NCI-H1694 treated with DMSO at 0.1 percent for 48 hours (cell line): ENCODE measurements around the gene CDC42EP4.
"Not testable (repeated sequence)": the region's sequence is repeated elsewhere in the genome, so short reads cannot be mapped to it uniquely, and the experiment has no call there.

ENCODE experiments used
- DNase-seq: peaks from one replicate; lab custom pipeline; 2025; lab: John Stamatoyannopoulos, UW

Gene CDC42EP4

GRCh38 chr17:73279704-73280103, 32.1 kb downstream of the CDC42EP4 start:
- DNase-seq, result no peak

GRCh38 chr17:73278465-73279453, 33.0 kb downstream of the CDC42EP4 start:
- peak; percentile 91 for DNase-seq

GRCh38 chr17:73278049-73278464, 33.7 kb downstream of the CDC42EP4 start:
- DNase-seq, result no peak

- DNase-seq, result no peak
Measured at GRCh38 chr17:73274490-73274889, 37.3 kb downstream of the CDC42EP4 start.

DNA sequence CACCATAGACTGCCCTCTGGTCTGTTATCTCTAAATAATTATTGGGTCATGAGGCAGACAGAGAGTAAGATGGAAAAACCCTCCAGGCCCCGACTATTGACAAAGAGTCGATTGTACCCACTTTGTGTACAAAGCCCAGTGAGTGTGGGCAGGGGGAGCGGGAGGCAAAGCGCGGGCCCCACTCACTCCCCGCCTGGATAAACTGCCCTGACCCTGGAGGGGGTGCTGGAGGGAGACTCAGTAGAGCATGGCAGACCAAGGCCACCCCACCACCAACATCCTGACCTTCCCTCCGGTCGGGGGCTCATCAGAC, 38.9 kb downstream of the CDC42EP4 start:
- DNase-seq, result no peak

DNA sequence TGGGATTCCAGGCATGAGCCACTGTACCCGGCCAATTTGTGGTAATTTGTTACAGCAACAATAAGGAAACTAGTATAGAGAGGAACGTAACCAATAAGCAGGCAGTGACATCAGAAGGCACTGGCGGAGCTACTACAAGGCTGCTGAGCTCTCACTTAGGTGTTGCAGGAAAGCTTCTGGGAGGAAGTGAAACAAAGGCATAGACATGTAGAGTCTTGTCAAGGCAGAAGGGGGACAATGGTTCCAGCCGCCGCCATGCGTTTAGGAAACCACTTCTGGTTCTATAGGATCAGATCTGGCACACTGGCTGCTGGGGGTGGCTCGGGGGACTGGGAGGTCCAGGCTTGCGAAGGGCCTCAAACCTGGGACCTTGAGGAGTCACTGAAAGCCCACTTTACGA, 40.7 kb downstream of the CDC42EP4 start:
- no peak for DNase-seq

DNA sequence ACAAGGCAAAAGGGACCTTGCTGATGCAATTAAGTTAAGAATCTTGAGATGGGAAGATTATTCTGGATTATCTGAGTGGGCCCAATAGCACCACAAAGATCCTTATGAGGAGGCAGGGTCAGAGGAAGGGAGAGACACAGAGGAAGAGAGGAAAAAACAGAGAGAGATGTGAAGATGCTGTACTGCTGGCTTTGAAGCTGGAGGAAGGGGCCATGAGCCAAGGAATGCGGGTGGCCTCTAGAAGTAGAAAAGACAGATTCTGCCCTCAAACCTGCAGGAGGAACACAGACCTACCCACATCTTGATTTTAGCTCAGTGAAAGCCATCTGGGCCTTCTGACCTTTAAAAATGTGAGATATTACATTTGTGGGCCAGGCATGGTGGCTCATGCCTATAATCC, 42.0 kb downstream of the CDC42EP4 start:
- DNase-seq, result no peak

DNA sequence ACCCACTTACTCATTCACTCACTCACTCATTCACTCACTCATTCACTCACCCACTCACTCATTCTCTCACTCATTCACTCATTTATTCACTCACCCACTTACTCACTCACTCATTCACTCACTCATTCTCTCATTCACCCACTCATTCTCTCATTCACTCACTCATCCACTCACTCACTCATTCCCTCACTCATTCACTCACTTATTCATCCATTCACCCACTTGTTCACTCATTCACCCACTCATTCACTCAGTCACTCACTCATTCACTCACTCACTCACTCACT, 42.5 kb downstream of the CDC42EP4 start:
- DNase-seq, result no peak

GRCh38 chr17:73268582-73269328, 43.0 kb downstream of the CDC42EP4 start:
- no peak for DNase-seq

- DNase-seq, result no peak
Measured at GRCh38 chr17:73267648-73268537, 43.9 kb downstream of the CDC42EP4 start.

- no peak for DNase-seq
Measured at GRCh38 chr17:73266796-73267195, 45.0 kb downstream of the CDC42EP4 start.

- DNase-seq, result no peak
Measured at GRCh38 chr17:73265646-73266640, 45.9 kb downstream of the CDC42EP4 start.

GRCh38 chr17:73264448-73264847, 47.4 kb downstream of the CDC42EP4 start:
- not testable (repeated sequence) for DNase-seq

GRCh38 chr17:73262676-73263642, 48.8 kb downstream of the CDC42EP4 start:
- no peak for DNase-seq

DNA sequence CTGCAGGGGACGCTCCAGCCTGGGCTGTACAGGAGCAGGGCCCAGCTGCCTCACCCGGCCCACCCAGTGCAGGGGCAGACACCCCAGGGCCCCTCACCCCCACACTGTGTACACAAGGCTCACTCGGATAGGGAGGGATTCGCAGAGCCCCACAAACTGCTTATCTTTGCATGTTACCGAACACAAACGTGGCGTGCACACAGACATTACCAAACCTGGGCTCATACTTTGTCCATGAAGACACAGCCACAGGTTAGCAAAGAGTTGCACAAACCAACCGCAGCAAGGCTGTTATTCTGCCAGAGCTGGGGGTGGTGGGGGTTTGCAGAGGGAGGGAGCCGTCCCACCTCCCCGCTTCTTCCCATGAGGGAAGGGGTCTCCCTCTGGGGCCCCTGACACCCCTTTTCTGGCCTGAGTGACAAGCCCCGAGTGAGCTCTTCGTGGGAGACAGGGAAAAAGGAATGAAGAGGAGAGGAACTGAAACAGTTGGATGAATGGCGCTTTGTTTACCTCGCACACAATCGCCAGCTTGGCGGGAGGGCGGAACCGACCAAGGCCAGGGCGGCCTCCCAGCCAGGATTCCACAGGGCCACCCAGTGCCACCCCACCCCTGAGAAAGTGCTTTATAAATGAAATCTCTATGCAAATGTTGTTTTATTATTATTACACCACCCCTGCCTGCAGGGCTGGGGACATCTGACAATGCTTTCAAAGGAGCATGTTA, 49.7 kb downstream of the CDC42EP4 start:
- DNase-seq, result no peak

GRCh38 chr17:73261617-73261951, 50.2 kb downstream of the CDC42EP4 start, which contains the start of gene CPSF4L:
TSS of gene CPSF4L (minus strand) at chr17:73261880. CDS start at chr17:73261818, 62 bp downstream.
- DNase-seq, result no peak

DNA sequence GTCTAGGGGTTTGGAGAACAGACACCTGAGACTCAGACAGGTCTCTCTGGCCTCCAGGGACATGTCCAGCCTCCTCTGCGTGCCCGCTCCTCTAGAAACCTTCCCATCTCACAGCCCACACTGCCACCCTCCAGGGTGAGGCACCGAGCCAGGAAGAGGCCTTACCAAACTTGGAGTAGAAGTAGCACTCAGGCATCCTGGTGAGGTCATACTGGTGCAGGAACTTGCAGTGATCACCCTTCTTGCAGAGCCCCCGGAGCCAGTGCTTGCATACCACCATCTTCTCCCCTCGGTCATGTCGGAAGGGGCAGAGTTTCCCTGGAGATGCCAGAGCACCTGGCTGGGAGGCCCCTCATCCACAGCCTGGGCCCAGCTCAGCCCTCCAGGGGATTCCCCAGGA, 54.3 kb downstream of the CDC42EP4 start:
- DNase-seq, result no peak

GRCh38 chr17:73256220-73256619, 55.6 kb downstream of the CDC42EP4 start:
- no peak for DNase-seq

GRCh38 chr17:73255671-73256181, 56.1 kb downstream of the CDC42EP4 start:
- peak; percentile 26 for DNase-seq
